Ishikawa (cell line): Measurements from ENCODE around the gene NPTXR.

Experiments used
- CREB1 ChIP-seq: IDR thresholded peaks from 2 replicates; pipeline ENCODE4 v1.6.1; 2012; ENCODE audit warnings: low read depth
- TF ChIP-seq, protein P1 (sequence below): IDR thresholded peaks from 2 replicates; pipeline ENCODE4 v1.6.1; 2012

DNA sequence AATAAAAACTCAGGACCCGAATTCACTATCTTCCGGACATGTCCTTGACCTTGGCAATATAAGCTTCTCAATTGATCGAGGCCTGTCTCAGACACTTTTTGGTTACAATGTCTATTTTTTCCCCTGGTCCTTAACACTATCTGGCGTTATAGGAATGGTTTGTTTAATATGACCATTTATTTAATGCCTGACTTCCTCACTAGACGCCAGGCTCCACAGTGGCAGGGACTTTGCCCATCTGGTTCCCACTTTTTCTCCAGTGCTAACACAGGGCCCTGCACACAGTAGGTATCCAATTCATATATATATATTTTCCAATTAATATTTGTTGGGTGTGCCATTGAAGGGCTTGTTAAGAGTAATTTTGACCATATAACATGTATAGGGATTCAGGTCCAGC, 36.1 kb upstream of the NPTXR start:
- TF ChIP-seq, protein P1, sequence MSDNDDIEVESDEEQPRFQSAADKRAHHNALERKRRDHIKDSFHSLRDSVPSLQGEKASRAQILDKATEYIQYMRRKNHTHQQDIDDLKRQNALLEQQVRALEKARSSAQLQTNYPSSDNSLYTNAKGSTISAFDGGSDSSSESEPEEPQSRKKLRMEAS: no peak
- no peak for TF ChIP-seq CREB1
